Activated CD4-positive, alpha-beta T cell treated with anti-CD3 and anti-CD28 coated beads for 48 hours (primary cell): ENCODE measurements around the gene TACR1.
"Not testable (repeated sequence)": the region's sequence is repeated elsewhere in the genome, so short reads cannot be mapped to it uniquely, and the experiment has no call there.

Experiments used
- DNase-seq: peaks from one replicate; pipeline ENCODE4 v3.0.0-alpha.2; 2020

The TACR1 gene

GRCh38 chr2:75076088-75076487, 123.2 kb downstream of the TACR1 start:
- no peak for DNase-seq

GRCh38 chr2:75074708-75075107, 124.6 kb downstream of the TACR1 start:
- no peak for DNase-seq

GRCh38 chr2:75074228-75074627, 125.1 kb downstream of the TACR1 start:
- DNase-seq: no peak

- DNase-seq: no peak
These were observed 127.6 kb downstream of the TACR1 start for GRCh38 chr2:75071766-75072165.

- no peak for DNase-seq
These were observed 130.8 kb downstream of the TACR1 start for GRCh38 chr2:75068546-75068945.

GRCh38 chr2:75067506-75067905, 131.8 kb downstream of the TACR1 start:
- no peak for DNase-seq

- no peak for DNase-seq
These were observed 133.0 kb downstream of the TACR1 start for GRCh38 chr2:75066121-75066902.

- DNase-seq: no peak
These were observed 133.8 kb downstream of the TACR1 start for GRCh38 chr2:75065402-75066008.

GRCh38 chr2:75064691-75065396, 134.5 kb downstream of the TACR1 start:
- peak; percentile 65 for DNase-seq

- DNase-seq: no peak
These were observed 135.4 kb downstream of the TACR1 start for GRCh38 chr2:75063906-75064305.

- no peak for DNase-seq
These were observed 140.9 kb downstream of the TACR1 start for GRCh38 chr2:75058427-75058826.

- not testable (repeated sequence) for DNase-seq
These were observed 142.2 kb downstream of the TACR1 start for GRCh38 chr2:75057150-75057549.

GRCh38 chr2:75055820-75056675, 143.3 kb downstream of the TACR1 start:
- no peak for DNase-seq

- DNase-seq: no peak
These were observed 144.0 kb downstream of the TACR1 start for GRCh38 chr2:75055142-75055819.

- no peak for DNase-seq
These were observed 145.0 kb downstream of the TACR1 start for GRCh38 chr2:75054296-75054695.

GRCh38 chr2:75053484-75054112, 145.7 kb downstream of the TACR1 start:
- DNase-seq: peak; percentile 10

GRCh38 chr2:75047992-75048625, 151.2 kb downstream of the TACR1 start:
- DNase-seq: no peak

- no peak for DNase-seq
These were observed 151.9 kb downstream of the TACR1 start for GRCh38 chr2:75047189-75047991.

GRCh38 chr2:75045526-75046050, 153.7 kb downstream of the TACR1 start:
- DNase-seq: no peak

GRCh38 chr2:75044291-75044690, 155.0 kb downstream of the TACR1 start:
- DNase-seq: no peak
